Skin epidermis (tissue), 12 donors: ENCODE results near the gene RPS10.
A peak's percentile ranks its signal among the peaks of the same experiment; 100 is the strongest.

Experiments
- H3K27ac ChIP-seq, 21 experiments: fragments of 200-600 bp; sonication (generic) in 11 of 21; one replicate each; pipeline ENCODE4 v1.5.0; 2020; ENCODE audit warnings: mild to moderate bottlenecking in 3 of 21, inconsistent platforms in 2 of 21, moderate library complexity in 2 of 21
- H3K4me3 ChIP-seq, 7 experiments: fragments of 200-600 bp; sonication (generic) in 2 of 7; one replicate each; pipeline ENCODE4 v1.5.0; 2020; ENCODE audit warnings: inconsistent platforms in 2 of 7, mild to moderate bottlenecking in 2 of 7, moderate library complexity in 1 of 7

The RPS10 gene

GRCh38 chr6:34455831-34456230 is 30.0 kb upstream of the RPS10 start:
- H3K27ac ChIP-seq = no peak overlapping the region

GRCh38 chr6:34451192-34451591 is 25.3 kb upstream of the RPS10 start:
- Histone ChIP-seq H3K4me3 (no peak overlapping the region), H3K27ac (no peak overlapping the region)

More at GRCh38 chr6:34455831-34456230, 30.0 kb upstream of the RPS10 start:
- H3K4me3 ChIP-seq = no peak overlapping the region

- H3K27ac ChIP-seq = no peak overlapping the region
- no peak overlapping the region for H3K4me3 ChIP-seq
These were observed 22.0 kb upstream of the RPS10 start for GRCh38 chr6:34447910-34448309.

GRCh38 chr6:34447386-34447785 is 21.5 kb upstream of the RPS10 start:
- no peak overlapping the region for H3K27ac ChIP-seq
- no peak overlapping the region for H3K4me3 ChIP-seq

GRCh38 chr6:34445313-34445860 is 19.5 kb upstream of the RPS10 start:
- no peak overlapping the region for H3K4me3 ChIP-seq
- no peak overlapping the region for H3K27ac ChIP-seq

GRCh38 chr6:34441526-34441925 is 15.7 kb upstream of the RPS10 start:
- no peak overlapping the region for H3K27ac ChIP-seq
- no peak overlapping the region for H3K4me3 ChIP-seq

- no peak overlapping the region for H3K27ac ChIP-seq
- no peak overlapping the region for H3K4me3 ChIP-seq
These were observed 13.6 kb upstream of the RPS10 start for GRCh38 chr6:34439442-34439841.

- Histone ChIP-seq H3K27ac (no peak overlapping the region), H3K4me3 (no peak overlapping the region)
These were observed 12.8 kb upstream of the RPS10 start for GRCh38 chr6:34438705-34439104.

- H3K4me3 ChIP-seq = no peak overlapping the region
- no peak overlapping the region for H3K27ac ChIP-seq
These were observed 11.7 kb upstream of the RPS10 start for GRCh38 chr6:34437644-34437970.

- no peak overlapping the region for H3K27ac ChIP-seq
- no peak overlapping the region for H3K4me3 ChIP-seq
These were observed 11.2 kb upstream of the RPS10 start for GRCh38 chr6:34436803-34437643.

GRCh38 chr6:34435916-34436315 is 10.0 kb upstream of the RPS10 start:
- Histone ChIP-seq H3K4me3 (no peak overlapping the region), H3K27ac (no peak overlapping the region)

- H3K27ac ChIP-seq = peak overlapping the region; percentile 46 to 98 (median 88)
These were observed 754 bp downstream of the RPS10 start for GRCh38 chr6:34425132-34425497.

GRCh38 chr6:34424200-34425131 is 1.4 kb downstream of the RPS10 start:
- H3K4me3 ChIP-seq = peak overlapping the region; percentile 52 to 92 (median 71)

More at GRCh38 chr6:34425132-34425497, 754 bp downstream of the RPS10 start:
- H3K4me3 ChIP-seq = peak overlapping the region; percentile 52 to 92 (median 71)

GRCh38 chr6:34423254-34423653 is 2.6 kb downstream of the RPS10 start:
- H3K4me3 ChIP-seq = no peak overlapping the region
- H3K27ac ChIP-seq = no peak overlapping the region

More at GRCh38 chr6:34424200-34425131, 1.4 kb downstream of the RPS10 start:
- peak overlapping the region in 15 of 21 experiments; percentile 82 to 98 (median 90) for H3K27ac ChIP-seq

- H3K27ac ChIP-seq = no peak overlapping the region
These were observed 7.5 kb downstream of the RPS10 start for GRCh38 chr6:34418367-34418766.

GRCh38 chr6:34416877-34417371 is 8.9 kb downstream of the RPS10 start:
- Histone ChIP-seq H3K4me3 (no peak overlapping the region), H3K27ac (no peak overlapping the region)

More at GRCh38 chr6:34418367-34418766, 7.5 kb downstream of the RPS10 start:
- no peak overlapping the region for H3K4me3 ChIP-seq

GRCh38 chr6:34414999-34415858 is 10.6 kb downstream of the RPS10 start:
- Histone ChIP-seq H3K4me3 (no peak overlapping the region), H3K27ac (peak overlapping the region in 10 of 21 experiments; percentile 11 to 67 (median 39))

- Histone ChIP-seq H3K4me3 (no peak overlapping the region), H3K27ac (no peak overlapping the region)
These were observed 13.1 kb downstream of the RPS10 start for GRCh38 chr6:34412643-34413214.

GRCh38 chr6:34412016-34412415 is 13.9 kb downstream of the RPS10 start:
- Histone ChIP-seq H3K27ac (no peak overlapping the region), H3K4me3 (no peak overlapping the region)
